Measurements from ENCODE around the gene LRRC45. TPM values are rescaled to one million over a fixed set of nuclear protein-coding genes. Genes with fewer than 3 reads are reported as not detected.

The LRRC45 gene
- total RNA-seq, 1 donor = 22.0 TPM

GRCh38 chr17:82043507-82043906 is 20.4 kb downstream of the LRRC45 start:
- DNase-seq (ENCODE audit: low read depth) = no peak
- no peak overlapping the region for H3K4me3 ChIP-seq (ENCODE audit: low read depth, low read length)
- TF ChIP-seq CTCF (IDR thresholded peaks at IDR 0.05; ENCODE audit: insufficient read depth, low read length) = no peak

GRCh38 chr17:82045936-82046484 is 22.9 kb downstream of the LRRC45 start:
- TF ChIP-seq CTCF (IDR thresholded peaks at IDR 0.05; ENCODE audit: insufficient read depth, low read length) = no peak
- H3K4me3 ChIP-seq (ENCODE audit: low read depth, low read length) = no peak overlapping the region
- DNase-seq (ENCODE audit: low read depth) = no peak

GRCh38 chr17:82046903-82047302 is 23.8 kb downstream of the LRRC45 start:
- no peak overlapping the region for H3K4me3 ChIP-seq (ENCODE audit: low read depth, low read length)
- no peak for TF ChIP-seq CTCF (IDR thresholded peaks at IDR 0.05; ENCODE audit: insufficient read depth, low read length)
- no peak for DNase-seq (ENCODE audit: low read depth)

- H3K4me3 ChIP-seq (ENCODE audit: low read depth, low read length) = no peak overlapping the region
- no peak for DNase-seq (ENCODE audit: low read depth)
- TF ChIP-seq CTCF (IDR thresholded peaks at IDR 0.05; ENCODE audit: insufficient read depth, low read length) = no peak
Observed at GRCh38 chr17:82047379-82047778, 24.3 kb downstream of the LRRC45 start.

GRCh38 chr17:82047914-82048570 is 24.9 kb downstream of the LRRC45 start:
- no peak for DNase-seq (ENCODE audit: low read depth)
- TF ChIP-seq CTCF (IDR thresholded peaks at IDR 0.05; ENCODE audit: insufficient read depth, low read length) = no peak
- H3K4me3 ChIP-seq (ENCODE audit: low read depth, low read length) = no peak overlapping the region

GRCh38 chr17:82048571-82048971 is 25.5 kb downstream of the LRRC45 start:
- H3K4me3 ChIP-seq (ENCODE audit: low read depth, low read length) = no peak overlapping the region
- DNase-seq (ENCODE audit: low read depth) = no peak
- no peak for TF ChIP-seq CTCF (IDR thresholded peaks at IDR 0.05; ENCODE audit: insufficient read depth, low read length)

- no peak overlapping the region for H3K4me3 ChIP-seq (ENCODE audit: low read depth, low read length)
- no peak for DNase-seq (ENCODE audit: low read depth)
- TF ChIP-seq CTCF (IDR thresholded peaks at IDR 0.05; ENCODE audit: insufficient read depth, low read length) = no peak
Observed at GRCh38 chr17:82049106-82049505, 26.0 kb downstream of the LRRC45 start.

All from fibroblast of the aortic adventitia (primary cell).